WTC11 (cell line): ENCODE results near the gene RBMS1. TPM values are rescaled to one million over a fixed set of nuclear protein-coding genes. Genes with fewer than 3 reads are reported as not detected.
A peak's percentile ranks its signal among the peaks of the same experiment; 100 is the strongest.

ENCODE experiments used
- ATAC-seq: fragments of 200-7000 bp; cut with Tn5 transposase; 2 replicates; pipeline ENCODE4 v1.10.0; 2021; ENCODE audit warnings: mild to moderate bottlenecking, moderate library complexity
- CTCF ChIA-PET: fragments of 300-600 bp; sonication (Branson Sonifier 250); formaldehyde crosslinking; loops from one replicate; lab custom pipeline; 2021; ENCODE audit warnings: antibody characterized with exemption; lab: Charles Lee
- POLR2A ChIA-PET: fragments of 350-600 bp; sonication (Branson Sonifier 250); formaldehyde crosslinking; loops from one replicate; lab custom pipeline; 2021; ENCODE audit warnings: antibody characterized with exemption; lab: Charles Lee
- DNase-seq: peaks from one replicate; pipeline ENCODE4 v3.0.0; 2021; ENCODE audit warnings: low spot score
- H3K27ac Mint-ChIP-seq: 2 replicates; pipeline ENCODE4 v1.8.0; 2021; ENCODE audit warnings: mixed read lengths
- H3K27me3 Mint-ChIP-seq: 2 replicates; pipeline ENCODE4 v1.8.0; 2021; ENCODE audit warnings: low read depth, mild to moderate bottlenecking, moderate library complexity, mixed read lengths
- H3K36me3 Mint-ChIP-seq: 2 replicates; pipeline ENCODE4 v1.8.0; 2021; ENCODE audit warnings: mixed read lengths
- H3K4me1 Mint-ChIP-seq: 2 replicates; pipeline ENCODE4 v1.8.0; 2022; ENCODE audit warnings: mixed read lengths
- H3K4me3 Mint-ChIP-seq: 2 replicates; pipeline ENCODE4 v1.8.0; 2021; ENCODE audit warnings: mild to moderate bottlenecking, moderate library complexity, mixed read lengths
- H3K9me3 Mint-ChIP-seq: 2 replicates; pipeline ENCODE4 v1.8.0; 2021; ENCODE audit warnings: mixed read lengths
- ATF1 ChIP-seq: sonication (generic); formaldehyde crosslinking; IDR thresholded peaks from 2 replicates; pipeline ENCODE4 v1.8.1; 2023; ENCODE audit warnings: mild to moderate bottlenecking, moderate library complexity, missing genetic modification reagents
- ELF4 ChIP-seq: sonication (generic); formaldehyde crosslinking; IDR thresholded peaks from 2 replicates; pipeline ENCODE4 v1.8.1; 2022; ENCODE audit warnings: low read depth, mild to moderate bottlenecking, moderate library complexity, missing genetic modification reagents
- FOXK1 ChIP-seq: sonication (generic); formaldehyde crosslinking; IDR thresholded peaks from 2 replicates; pipeline ENCODE4 v1.8.0; 2022; ENCODE audit warnings: mild to moderate bottlenecking, moderate library complexity, missing genetic modification reagents
- KAT7 ChIP-seq: sonication (generic); formaldehyde crosslinking; IDR thresholded peaks from 2 replicates; pipeline ENCODE4 v1.8.1; 2023; ENCODE audit warnings: missing genetic modification reagents, mild to moderate bottlenecking, borderline replicate concordance
- NFE2L1 ChIP-seq: sonication (generic); formaldehyde crosslinking; IDR thresholded peaks from 2 replicates; pipeline ENCODE4 v1.8.1; 2023; ENCODE audit warnings: missing genetic modification reagents
- SMAD3 ChIP-seq: sonication (generic); formaldehyde crosslinking; IDR thresholded peaks from 2 replicates; pipeline ENCODE4 v1.8.0; 2022; ENCODE audit warnings: missing genetic modification reagents, mild to moderate bottlenecking, borderline replicate concordance
- SMAD4 ChIP-seq: sonication (generic); formaldehyde crosslinking; IDR thresholded peaks from 2 replicates; pipeline ENCODE4 v1.8.0; 2022; ENCODE audit warnings: mild to moderate bottlenecking, missing genetic modification reagents
- ZNF121 ChIP-seq: sonication (generic); formaldehyde crosslinking; IDR thresholded peaks from 2 replicates; pipeline ENCODE4 v1.8.0; 2023; ENCODE audit warnings: missing genetic modification reagents
- total RNA-seq: library from RNA; stranded (reverse); gene quantifications from 3 replicates; pipeline ENCODE4 v1.2.3, GENCODE V29; 2021
- TF ChIP-seq, protein P1 (sequence below): fragments of 200-600 bp; IDR thresholded peaks from 2 replicates; pipeline ENCODE4 v1.8.0; 2022; ENCODE audit warnings: antibody characterized with exemption
- TF ChIP-seq, protein P2 (sequence below): fragments of 250-450 bp; sonication (Bioruptor Pico); IDR thresholded peaks from 2 replicates; pipeline ENCODE4 v1.9.0; 2021; ENCODE audit warnings: moderate library complexity, mild to moderate bottlenecking, inconsistent platforms, borderline replicate concordance
- TF ChIP-seq, protein P3 (sequence below): fragments of 250-450 bp; sonication (Bioruptor Pico); IDR thresholded peaks from 2 replicates; pipeline ENCODE4 v1.9.0; 2021; ENCODE audit warnings: mild to moderate bottlenecking, borderline replicate concordance
- TF ChIP-seq, protein P4 (sequence below): sonication (generic); formaldehyde crosslinking; IDR thresholded peaks from 2 replicates; pipeline ENCODE4 v1.8.0; 2022; ENCODE audit warnings: mild to moderate bottlenecking, missing genetic modification reagents
- TF ChIP-seq, protein P5 (sequence below): sonication (generic); formaldehyde crosslinking; IDR thresholded peaks from 2 replicates; pipeline ENCODE4 v1.8.0; 2023; ENCODE audit warnings: missing genetic modification reagents, mild to moderate bottlenecking, borderline replicate concordance
- TF ChIP-seq, protein P6 (sequence below): sonication (generic); formaldehyde crosslinking; IDR thresholded peaks from 2 replicates; pipeline ENCODE4 v1.8.1; 2022; ENCODE audit warnings: low read depth, missing genetic modification reagents, borderline replicate concordance
- TF ChIP-seq, protein P7 (sequence below): sonication (generic); formaldehyde crosslinking; conservative IDR thresholded peaks from 2 replicates; pipeline ENCODE4 v1.8.1; 2022; ENCODE audit warnings: mild to moderate bottlenecking, missing genetic modification reagents

Gene RBMS1
- total RNA-seq, 1 experiment from 2014 or later: 56.3 TPM

DNA sequence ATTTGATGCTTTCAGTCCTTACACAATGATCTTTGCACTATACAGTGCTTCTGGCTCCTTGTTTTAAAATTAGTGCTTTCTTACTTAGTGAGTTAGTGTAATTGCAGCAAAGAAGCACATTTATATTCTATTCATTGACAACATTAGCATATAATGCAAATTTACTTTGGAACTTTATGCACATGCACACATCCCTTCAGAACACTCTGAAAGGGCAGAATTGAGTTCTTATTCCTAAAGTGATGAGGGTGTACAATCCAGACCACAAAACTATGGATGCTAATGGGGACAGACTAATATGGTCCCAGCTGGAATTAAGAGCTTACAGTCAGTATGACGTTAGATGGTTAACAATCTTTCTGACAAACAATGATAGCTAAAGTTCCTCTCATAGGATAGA lies 127.1 kb downstream of the RBMS1 start:
- Mint-ChIP-seq H3K4me1 (peaks cover 74% of the 10 kb centered on the region), H3K27me3 (no peaks in the 10 kb centered on the region), H3K9me3 (no peaks in the 10 kb centered on the region), H3K4me3 (no peak overlapping the region), H3K27ac (no peak overlapping the region), H3K36me3 (peaks cover 4% of the 10 kb centered on the region; the same call in 1 of the 2 replicates)
- ChIA-PET CTCF (interaction anchor here (1.8 kb wide), 1 partner anchor 42 kb away, joined by 4 read pairs; no protein-coding TSS in a partner anchor), POLR2A (interaction anchor here (0.7 kb wide), 1 partner anchor 12 kb away, joined by 3 read pairs; no protein-coding TSS in a partner anchor)
- ATAC-seq (no peak), DNase-seq (no peak)
- no peak for TF ChIP-seq KAT7
- no peak for TF ChIP-seq SMAD3 (CRISPR knock-in tag)
- no peak for TF ChIP-seq ZNF121
- TF ChIP-seq, protein P1, sequence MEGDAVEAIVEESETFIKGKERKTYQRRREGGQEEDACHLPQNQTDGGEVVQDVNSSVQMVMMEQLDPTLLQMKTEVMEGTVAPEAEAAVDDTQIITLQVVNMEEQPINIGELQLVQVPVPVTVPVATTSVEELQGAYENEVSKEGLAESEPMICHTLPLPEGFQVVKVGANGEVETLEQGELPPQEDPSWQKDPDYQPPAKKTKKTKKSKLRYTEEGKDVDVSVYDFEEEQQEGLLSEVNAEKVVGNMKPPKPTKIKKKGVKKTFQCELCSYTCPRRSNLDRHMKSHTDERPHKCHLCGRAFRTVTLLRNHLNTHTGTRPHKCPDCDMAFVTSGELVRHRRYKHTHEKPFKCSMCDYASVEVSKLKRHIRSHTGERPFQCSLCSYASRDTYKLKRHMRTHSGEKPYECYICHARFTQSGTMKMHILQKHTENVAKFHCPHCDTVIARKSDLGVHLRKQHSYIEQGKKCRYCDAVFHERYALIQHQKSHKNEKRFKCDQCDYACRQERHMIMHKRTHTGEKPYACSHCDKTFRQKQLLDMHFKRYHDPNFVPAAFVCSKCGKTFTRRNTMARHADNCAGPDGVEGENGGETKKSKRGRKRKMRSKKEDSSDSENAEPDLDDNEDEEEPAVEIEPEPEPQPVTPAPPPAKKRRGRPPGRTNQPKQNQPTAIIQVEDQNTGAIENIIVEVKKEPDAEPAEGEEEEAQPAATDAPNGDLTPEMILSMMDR: no peak
- TF ChIP-seq, protein P2, sequence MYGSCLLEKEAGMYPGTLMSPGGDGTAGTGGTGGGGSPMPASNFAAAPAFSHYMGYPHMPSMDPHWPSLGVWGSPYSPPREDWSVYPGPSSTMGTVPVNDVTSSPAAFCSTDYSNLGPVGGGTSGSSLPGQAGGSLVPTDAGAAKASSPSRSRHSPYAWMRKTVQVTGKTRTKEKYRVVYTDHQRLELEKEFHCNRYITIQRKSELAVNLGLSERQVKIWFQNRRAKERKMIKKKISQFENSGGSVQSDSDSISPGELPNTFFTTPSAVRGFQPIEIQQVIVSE (CRISPR knock-in tag): no peak
- TF ChIP-seq, protein P3, sequence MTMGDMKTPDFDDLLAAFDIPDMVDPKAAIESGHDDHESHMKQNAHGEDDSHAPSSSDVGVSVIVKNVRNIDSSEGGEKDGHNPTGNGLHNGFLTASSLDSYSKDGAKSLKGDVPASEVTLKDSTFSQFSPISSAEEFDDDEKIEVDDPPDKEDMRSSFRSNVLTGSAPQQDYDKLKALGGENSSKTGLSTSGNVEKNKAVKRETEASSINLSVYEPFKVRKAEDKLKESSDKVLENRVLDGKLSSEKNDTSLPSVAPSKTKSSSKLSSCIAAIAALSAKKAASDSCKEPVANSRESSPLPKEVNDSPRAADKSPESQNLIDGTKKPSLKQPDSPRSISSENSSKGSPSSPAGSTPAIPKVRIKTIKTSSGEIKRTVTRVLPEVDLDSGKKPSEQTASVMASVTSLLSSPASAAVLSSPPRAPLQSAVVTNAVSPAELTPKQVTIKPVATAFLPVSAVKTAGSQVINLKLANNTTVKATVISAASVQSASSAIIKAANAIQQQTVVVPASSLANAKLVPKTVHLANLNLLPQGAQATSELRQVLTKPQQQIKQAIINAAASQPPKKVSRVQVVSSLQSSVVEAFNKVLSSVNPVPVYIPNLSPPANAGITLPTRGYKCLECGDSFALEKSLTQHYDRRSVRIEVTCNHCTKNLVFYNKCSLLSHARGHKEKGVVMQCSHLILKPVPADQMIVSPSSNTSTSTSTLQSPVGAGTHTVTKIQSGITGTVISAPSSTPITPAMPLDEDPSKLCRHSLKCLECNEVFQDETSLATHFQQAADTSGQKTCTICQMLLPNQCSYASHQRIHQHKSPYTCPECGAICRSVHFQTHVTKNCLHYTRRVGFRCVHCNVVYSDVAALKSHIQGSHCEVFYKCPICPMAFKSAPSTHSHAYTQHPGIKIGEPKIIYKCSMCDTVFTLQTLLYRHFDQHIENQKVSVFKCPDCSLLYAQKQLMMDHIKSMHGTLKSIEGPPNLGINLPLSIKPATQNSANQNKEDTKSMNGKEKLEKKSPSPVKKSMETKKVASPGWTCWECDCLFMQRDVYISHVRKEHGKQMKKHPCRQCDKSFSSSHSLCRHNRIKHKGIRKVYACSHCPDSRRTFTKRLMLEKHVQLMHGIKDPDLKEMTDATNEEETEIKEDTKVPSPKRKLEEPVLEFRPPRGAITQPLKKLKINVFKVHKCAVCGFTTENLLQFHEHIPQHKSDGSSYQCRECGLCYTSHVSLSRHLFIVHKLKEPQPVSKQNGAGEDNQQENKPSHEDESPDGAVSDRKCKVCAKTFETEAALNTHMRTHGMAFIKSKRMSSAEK: no peak
- TF ChIP-seq, protein P4, sequence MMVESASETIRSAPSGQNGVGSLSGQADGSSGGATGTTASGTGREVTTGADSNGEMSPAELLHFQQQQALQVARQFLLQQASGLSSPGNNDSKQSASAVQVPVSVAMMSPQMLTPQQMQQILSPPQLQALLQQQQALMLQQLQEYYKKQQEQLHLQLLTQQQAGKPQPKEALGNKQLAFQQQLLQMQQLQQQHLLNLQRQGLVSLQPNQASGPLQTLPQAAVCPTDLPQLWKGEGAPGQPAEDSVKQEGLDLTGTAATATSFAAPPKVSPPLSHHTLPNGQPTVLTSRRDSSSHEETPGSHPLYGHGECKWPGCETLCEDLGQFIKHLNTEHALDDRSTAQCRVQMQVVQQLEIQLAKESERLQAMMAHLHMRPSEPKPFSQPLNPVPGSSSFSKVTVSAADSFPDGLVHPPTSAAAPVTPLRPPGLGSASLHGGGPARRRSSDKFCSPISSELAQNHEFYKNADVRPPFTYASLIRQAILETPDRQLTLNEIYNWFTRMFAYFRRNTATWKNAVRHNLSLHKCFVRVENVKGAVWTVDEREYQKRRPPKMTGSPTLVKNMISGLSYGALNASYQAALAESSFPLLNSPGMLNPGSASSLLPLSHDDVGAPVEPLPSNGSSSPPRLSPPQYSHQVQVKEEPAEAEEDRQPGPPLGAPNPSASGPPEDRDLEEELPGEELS (CRISPR knock-in tag): no peak

DNA sequence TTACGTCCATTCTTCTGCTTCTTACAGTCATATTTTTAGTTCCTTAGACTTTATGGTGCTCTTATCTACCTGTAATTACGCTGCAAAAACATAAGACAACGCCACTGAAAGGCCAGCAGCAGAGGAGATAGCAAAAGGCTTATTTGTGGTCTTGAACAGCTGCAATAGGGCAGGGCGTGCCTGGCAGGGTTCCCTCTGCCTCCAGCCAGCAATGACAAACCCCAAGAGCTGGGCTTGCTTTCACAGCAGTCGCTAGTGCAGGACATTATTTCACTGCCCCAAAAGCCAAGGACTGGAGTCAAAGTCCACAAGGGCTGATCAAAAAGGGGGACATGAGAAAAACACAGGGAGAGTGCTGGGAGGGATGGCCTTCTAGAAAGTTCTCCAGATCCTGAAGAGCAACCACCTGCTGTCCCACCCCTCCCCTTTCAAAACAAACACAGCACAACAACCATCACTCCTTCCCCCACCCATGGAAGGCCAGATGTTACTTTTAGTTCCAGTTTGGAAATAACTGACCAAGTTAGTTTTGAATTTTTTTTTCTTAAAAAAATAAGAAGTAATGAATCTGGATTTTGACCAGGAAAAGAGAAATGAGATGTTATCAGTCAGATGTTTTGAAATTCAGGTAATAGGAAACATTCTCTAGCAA lies 127.8 kb downstream of the RBMS1 start:
- Mint-ChIP-seq H3K27me3 (no peaks in the 10 kb centered on the region), H3K36me3 (peaks cover 4% of the 10 kb centered on the region; the same call in 1 of the 2 replicates), H3K9me3 (no peaks in the 10 kb centered on the region), H3K4me1 (peaks cover 73% of the 10 kb centered on the region), H3K27ac (peak overlapping the region; percentile 55; the same call in 1 of the 2 replicates), H3K4me3 (no peak overlapping the region)
- CTCF ChIA-PET: interaction anchor here (1.8 kb wide), 1 partner anchor 41 kb away, joined by 4 read pairs; no protein-coding TSS in a partner anchor
- POLR2A ChIA-PET: no interaction called here
- ATAC-seq (no peak), DNase-seq (no peak)
- TF ChIP-seq, protein P4 (CRISPR knock-in tag): no peak
- TF ChIP-seq, protein P5, sequence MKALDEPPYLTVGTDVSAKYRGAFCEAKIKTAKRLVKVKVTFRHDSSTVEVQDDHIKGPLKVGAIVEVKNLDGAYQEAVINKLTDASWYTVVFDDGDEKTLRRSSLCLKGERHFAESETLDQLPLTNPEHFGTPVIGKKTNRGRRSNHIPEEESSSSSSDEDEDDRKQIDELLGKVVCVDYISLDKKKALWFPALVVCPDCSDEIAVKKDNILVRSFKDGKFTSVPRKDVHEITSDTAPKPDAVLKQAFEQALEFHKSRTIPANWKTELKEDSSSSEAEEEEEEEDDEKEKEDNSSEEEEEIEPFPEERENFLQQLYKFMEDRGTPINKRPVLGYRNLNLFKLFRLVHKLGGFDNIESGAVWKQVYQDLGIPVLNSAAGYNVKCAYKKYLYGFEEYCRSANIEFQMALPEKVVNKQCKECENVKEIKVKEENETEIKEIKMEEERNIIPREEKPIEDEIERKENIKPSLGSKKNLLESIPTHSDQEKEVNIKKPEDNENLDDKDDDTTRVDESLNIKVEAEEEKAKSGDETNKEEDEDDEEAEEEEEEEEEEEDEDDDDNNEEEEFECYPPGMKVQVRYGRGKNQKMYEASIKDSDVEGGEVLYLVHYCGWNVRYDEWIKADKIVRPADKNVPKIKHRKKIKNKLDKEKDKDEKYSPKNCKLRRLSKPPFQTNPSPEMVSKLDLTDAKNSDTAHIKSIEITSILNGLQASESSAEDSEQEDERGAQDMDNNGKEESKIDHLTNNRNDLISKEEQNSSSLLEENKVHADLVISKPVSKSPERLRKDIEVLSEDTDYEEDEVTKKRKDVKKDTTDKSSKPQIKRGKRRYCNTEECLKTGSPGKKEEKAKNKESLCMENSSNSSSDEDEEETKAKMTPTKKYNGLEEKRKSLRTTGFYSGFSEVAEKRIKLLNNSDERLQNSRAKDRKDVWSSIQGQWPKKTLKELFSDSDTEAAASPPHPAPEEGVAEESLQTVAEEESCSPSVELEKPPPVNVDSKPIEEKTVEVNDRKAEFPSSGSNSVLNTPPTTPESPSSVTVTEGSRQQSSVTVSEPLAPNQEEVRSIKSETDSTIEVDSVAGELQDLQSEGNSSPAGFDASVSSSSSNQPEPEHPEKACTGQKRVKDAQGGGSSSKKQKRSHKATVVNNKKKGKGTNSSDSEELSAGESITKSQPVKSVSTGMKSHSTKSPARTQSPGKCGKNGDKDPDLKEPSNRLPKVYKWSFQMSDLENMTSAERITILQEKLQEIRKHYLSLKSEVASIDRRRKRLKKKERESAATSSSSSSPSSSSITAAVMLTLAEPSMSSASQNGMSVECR (CRISPR knock-in tag): no peak
- TF ChIP-seq, protein P6, sequence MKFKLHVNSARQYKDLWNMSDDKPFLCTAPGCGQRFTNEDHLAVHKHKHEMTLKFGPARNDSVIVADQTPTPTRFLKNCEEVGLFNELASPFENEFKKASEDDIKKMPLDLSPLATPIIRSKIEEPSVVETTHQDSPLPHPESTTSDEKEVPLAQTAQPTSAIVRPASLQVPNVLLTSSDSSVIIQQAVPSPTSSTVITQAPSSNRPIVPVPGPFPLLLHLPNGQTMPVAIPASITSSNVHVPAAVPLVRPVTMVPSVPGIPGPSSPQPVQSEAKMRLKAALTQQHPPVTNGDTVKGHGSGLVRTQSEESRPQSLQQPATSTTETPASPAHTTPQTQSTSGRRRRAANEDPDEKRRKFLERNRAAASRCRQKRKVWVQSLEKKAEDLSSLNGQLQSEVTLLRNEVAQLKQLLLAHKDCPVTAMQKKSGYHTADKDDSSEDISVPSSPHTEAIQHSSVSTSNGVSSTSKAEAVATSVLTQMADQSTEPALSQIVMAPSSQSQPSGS (CRISPR knock-in tag): no peak
- TF ChIP-seq ATF1 (CRISPR knock-in tag): no peak
- no peak for TF ChIP-seq NFE2L1 (CRISPR knock-in tag)
- no peak for TF ChIP-seq ELF4 (CRISPR knock-in tag)
- no peak for TF ChIP-seq FOXK1 (CRISPR knock-in tag)
- no peak for TF ChIP-seq SMAD4 (CRISPR knock-in tag)
- TF ChIP-seq, protein P7, sequence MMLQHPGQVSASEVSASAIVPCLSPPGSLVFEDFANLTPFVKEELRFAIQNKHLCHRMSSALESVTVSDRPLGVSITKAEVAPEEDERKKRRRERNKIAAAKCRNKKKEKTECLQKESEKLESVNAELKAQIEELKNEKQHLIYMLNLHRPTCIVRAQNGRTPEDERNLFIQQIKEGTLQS (CRISPR knock-in tag): no peak
